K562 (cell line): ENCODE measurements around the gene RFESD. TPM values are rescaled to one million over a fixed set of nuclear protein-coding genes. Genes with fewer than 3 reads are reported as not detected.
A peak's percentile ranks its signal among the peaks of the same experiment; 100 is the strongest.
"Not testable (repeated sequence)": the region's sequence is repeated elsewhere in the genome, so short reads cannot be mapped to it uniquely, and the experiment has no call there.

Experiments used
- ATAC-seq: fragments of 200-7000 bp; cut with Tn5 transposase; 3 replicates; pipeline ENCODE4 v1.9.1; 2020; ENCODE audit warnings: moderate library complexity
- BruUV-seq: library from RNA; stranded (reverse); fragments of 400-500 nt; replicated peaks from 2 replicates; lab custom pipeline; 2021; lab: Mats Ljungman, UMichigan
- CTCF ChIA-PET: fragments of 300-600 bp; formaldehyde crosslinking; extraction: SDS; loops from one replicate; lab custom pipeline; 2021; ENCODE audit warnings: low intra/inter-chr PET ratio; lab: Yijun Ruan, JAX
- POLR2A ChIA-PET: fragments of 300-600, 350-650 bp; sonication (Branson Sonifier 250); formaldehyde crosslinking; extraction: SDS; loops from one replicate; lab custom pipeline; 2021; ENCODE audit warnings: antibody characterized with exemption, inconsistent platforms; lab: Yijun Ruan, JAX
- DNase-seq, 4 experiments: peaks; one replicate each; pipeline versions ENCODE4 v3.0.0 to v3.0.0-alpha.2; 2011 to 2018; ENCODE audit warnings: low spot score in 3 of 4, mixed read lengths in 3 of 4; ENCODE audit errors: extremely low read depth in 1 of 4
- FAIRE-seq: peaks from 2 replicates; lab custom pipeline; 2011; peaks lifted over from hg19 to GRCh38; lab: Jason Lieb, UNC
- H2AFZ ChIP-seq: 2 replicates; pipeline ENCODE4 v1.6.0; 2011; ENCODE audit warnings: low read depth, low read length, control low read depth, inconsistent platforms
- H3K27ac ChIP-seq: fragments of 200-600 bp; 3 replicates; pipeline ENCODE4 v1.8.0; 2011; ENCODE audit warnings: low read depth, mild to moderate bottlenecking, control low read depth, inconsistent platforms, low read length, moderate library complexity, mixed read lengths; ENCODE audit errors: extremely low read depth
- H3K27me3 ChIP-seq, 2 experiments: fragments of 300-600 bp in 1 of 2; 2 replicates in 1 of 2; 3 replicates in 1 of 2; pipeline versions ENCODE4 v1.6.0 to v1.8.0; 2011; ENCODE audit warnings: inconsistent platforms in 2 of 2, low read length in 2 of 2, mild to moderate bottlenecking in 1 of 2, mixed read lengths in 1 of 2, moderate library complexity in 1 of 2; ENCODE audit not compliant: control insufficient read depth in 2 of 2, insufficient read depth in 2 of 2
- H3K36me3 ChIP-seq: fragments of 300-600 bp; 3 replicates; pipeline ENCODE4 v1.8.0; 2011; ENCODE audit warnings: mild to moderate bottlenecking, low read length, inconsistent platforms; ENCODE audit not compliant: control insufficient read depth, insufficient read depth
- H3K4me1 ChIP-seq, 2 experiments: fragments of 200-600 bp in 1 of 2; replicated peaks in 1 of 2; 2 replicates in 1 of 2; 3 replicates in 1 of 2; pipeline versions ENCODE4 v1.5.1 to v1.8.0; 2011; ENCODE audit warnings: inconsistent platforms in 2 of 2, low read length in 2 of 2, mild to moderate bottlenecking in 1 of 2, mixed read lengths in 1 of 2, moderate library complexity in 1 of 2; ENCODE audit not compliant: control insufficient read depth in 2 of 2, insufficient read depth in 2 of 2
- H3K4me2 ChIP-seq: 2 replicates; pipeline ENCODE4 v1.6.1; 2011; ENCODE audit warnings: low read length, control low read depth, inconsistent platforms, mixed read lengths; ENCODE audit not compliant: insufficient read depth
- H3K4me3 ChIP-seq: fragments of 200-600 bp; sonication (generic), shearing (Covaris generic); 2 replicates; pipeline ENCODE4 v1.5.1; 2016; ENCODE audit warnings: control low read depth, inconsistent platforms
- H3K79me2 ChIP-seq: fragments of 200-600 bp; 3 replicates; pipeline ENCODE4 v1.8.0; 2011; ENCODE audit warnings: low read length, inconsistent platforms; ENCODE audit not compliant: control insufficient read depth, insufficient read depth
- H3K9ac ChIP-seq, 2 experiments: 2 replicates each; pipeline versions ENCODE4 v1.6.0 to v1.6.1; 2011; ENCODE audit warnings: low read depth in 2 of 2, low read length in 2 of 2, control low read depth in 1 of 2, inconsistent platforms in 1 of 2, mild to moderate bottlenecking in 1 of 2, mixed read lengths in 1 of 2; ENCODE audit not compliant: insufficient read depth in 1 of 2
- H3K9me1 ChIP-seq: one replicate; pipeline ENCODE4 v1.6.0; 2011; ENCODE audit warnings: inconsistent platforms, mild to moderate bottlenecking, low read length, moderate library complexity; ENCODE audit not compliant: control insufficient read depth, insufficient read depth
- H3K9me3 ChIP-seq: replicated peaks from 2 replicates; pipeline ENCODE4 v1.5.1; 2011; ENCODE audit warnings: low read depth, low read length, inconsistent platforms; ENCODE audit not compliant: control insufficient read depth, insufficient read depth
- H4K20me1 ChIP-seq: replicated peaks from 2 replicates; pipeline ENCODE4 v1.6.1; 2011; ENCODE audit warnings: low read length, inconsistent platforms, mixed read lengths; ENCODE audit not compliant: control insufficient read depth, insufficient read depth
- BCOR ChIP-seq: fragments of 450-650 bp; IDR thresholded peaks from 2 replicates; pipeline ENCODE4 v1.6.1; 2016
- KDM1A ChIP-seq, 2 experiments: fragments of 450-650 bp; IDR thresholded peaks; 2 replicates each; pipeline ENCODE4 v1.6.1; 2016; ENCODE audit warnings: mild to moderate bottlenecking in 2 of 2
- PYGO2 ChIP-seq: fragments of 450-650 bp; IDR thresholded peaks from 2 replicates; pipeline ENCODE4 v1.6.1; 2016; ENCODE audit warnings: mild to moderate bottlenecking, missing genetic modification characterization, moderate library complexity, missing compliant biosample characterization
- ZNF384 ChIP-seq: IDR thresholded peaks from 2 replicates; pipeline ENCODE4 v1.6.1; 2012; ENCODE audit warnings: low read depth, low read length, improper control_type of control experiment
- WGBS: fragments of 100-300 bp; shearing (Covaris generic); methylation state at CpG from one replicate; pipeline ENCODE4 v1.1.6; 2016; ENCODE audit warnings: low coverage, mixed read lengths; ENCODE audit not compliant: insufficient coverage; ENCODE audit errors: missing lambda C conversion rate; 5-methylcytosine and 5-hydroxymethylcytosine counted together
- in situ Hi-C: fragments of 300-500 bp; cut with MboI; formaldehyde crosslinking; loops from 4 replicates; pipeline ENCODE4 v1.15.0; 2018; ENCODE audit warnings: inconsistent platforms, mixed read lengths
- intact Hi-C: fragments of 100-400 bp; cut with micrococcal nuclease; formaldehyde crosslinking; loops from 2 replicates; pipeline ENCODE4 v1.14.2; 2022
- polyA plus RNA-seq, 8 experiments: library from polyadenylated mRNA; depleted of rRNA in 4 of 8; stranded (reverse) in 5 of 8; unstranded in 3 of 8; fragments of >200 nt; fragmentation: Nextera tagmentation in 2 of 8; fragmentation: Illumina TruSeq in 1 of 8; extraction: Ambion mirVana in 2 of 8; extraction: Trizol in 1 of 8; gene quantifications; 2 replicates each; pipeline versions ENCODE4 v1.2.1 to v1.2.3, GENCODE V29; 2011 to 2014; ENCODE audit warnings: inconsistent platforms in 1 of 8, missing spikeins in 1 of 8
- total RNA-seq, 7 experiments: library from RNA; depleted of rRNA in 6 of 7; stranded (reverse); fragments of >200 nt in 6 of 7; fragmentation: Illumina TruSeq in 2 of 7; extraction: Trizol in 2 of 7; gene quantifications; 2 replicates each; pipeline versions ENCODE4 v1.2.1 to v1.2.3, GENCODE V29; 2011 to 2021; ENCODE audit warnings: low replicate concordance in 1 of 7

RFESD gene
- total and polyA plus RNA-seq, 9 of the 15 experiments (the other 6 are each of a cell fraction or from before 2014, with no cell fraction given), result 62.3 to 600 (median 140) TPM

GRCh38 chr5:95632942-95633341, 13.6 kb upstream of the RFESD start:
- WGBS, result 100% methylated on average over 1 of the region's 2 CpGs
- intact Hi-C loops, FAIRE-seq, H3K36me3 ChIP-seq: not testable (repeated sequence)
- in situ Hi-C loops, result loop anchor here (25.0 kb wide), 1 partner anchor 704 kb away; no protein-coding TSS in a partner anchor
- TF ChIP-seq KDM1A (IDR thresholded peaks at IDR 0.05) (0 out of 4 replicates have a peak, but pooled peaks of 1 of the 2 experiments have one; percentile 30), BCOR (peak; percentile 56; the same call in 1 of the 2 replicates)
- TF ChIP-seq, all 486 proteins: peak for 2; not testable (repeated sequence) for 484
- CTCF ChIA-PET, ATAC-seq, H2AFZ ChIP-seq, H3K4me2 ChIP-seq, H3K9me1 ChIP-seq, H3K9me3 ChIP-seq, DNase-seq, H3K9ac ChIP-seq, H3K79me2 ChIP-seq, BruUV-seq, H4K20me1 ChIP-seq, H3K27me3 ChIP-seq, H3K27ac ChIP-seq, H3K4me3 ChIP-seq: not testable (repeated sequence)
- POLR2A ChIA-PET, result interaction anchor here (1.3 to 2.0 kb wide), 3 partner anchors 11 to 148 kb away, joined by 3 to 7 read pairs (median 4); partner anchors contain the start of gene RFESD
- H3K4me1 ChIP-seq, result peaks cover 0 to 13% of the 10 kb centered on the region in 2 experiments; a peak in 4 of 5 replicates

GRCh38 chr5:95633671-95634070, 12.9 kb upstream of the RFESD start:
- FAIRE-seq, result no peak
- POLR2A ChIA-PET, result no interaction called here
- no peaks in the 10 kb centered on the region for H3K36me3 ChIP-seq
- no peak for ATAC-seq
- H3K79me2 ChIP-seq, result no peaks in the 10 kb centered on the region
- WGBS, result 64% methylated on average over 3 of the region's 3 CpGs
- H3K9me3 ChIP-seq, result no peaks in the 10 kb centered on the region
- no peak for TF ChIP-seq PYGO2 (tag)
- 0 out of 2 replicates have a peak, but pooled peaks have one; percentile 29 for TF ChIP-seq ZNF384
- TF ChIP-seq, all 486 proteins: peak for 1
- no peak overlapping the region for H3K4me2 ChIP-seq
- peaks cover 0 to 13% of the 10 kb centered on the region in 2 experiments; a peak in 4 of 5 replicates for H3K4me1 ChIP-seq
- H3K9ac ChIP-seq, result no peak overlapping the region
- H3K4me3 ChIP-seq, result no peak overlapping the region
- in situ Hi-C loops, result loop anchor here (25.0 kb wide), 1 partner anchor 704 kb away; no protein-coding TSS in a partner anchor
- H3K27ac ChIP-seq, result no peak overlapping the region
- BruUV-seq, result no TSS peak
- no peaks in the 10 kb centered on the region for H4K20me1 ChIP-seq
- H2AFZ ChIP-seq, result no peak overlapping the region
- H3K9me1 ChIP-seq, result no peaks in the 10 kb centered on the region
- H3K27me3 ChIP-seq, result no peaks in the 10 kb centered on the region
- CTCF ChIA-PET, result no interaction called here
- intact Hi-C loops, result no loop called here
- no peak for DNase-seq
